OCI-LY3 (cell line): ENCODE measurements around the gene MACROD2.

Experiments used
- H2AFZ ChIP-seq: fragments of 200-600, 300-600 bp; shearing (Covaris generic); 2 replicates; pipeline ENCODE4 v1.6.0; 2014; ENCODE audit warnings: antibody characterized with exemption, low read depth, low read length
- H3K27ac ChIP-seq: fragments of 200-600, 300-600 bp; sonication (generic); 2 replicates; pipeline ENCODE4 v1.5.1; 2014; ENCODE audit warnings: mild to moderate bottlenecking, low read length, moderate library complexity, mixed read lengths
- H3K27me3 ChIP-seq: fragments of 200-600, 300-600 bp; sonication (generic); 2 replicates; pipeline ENCODE4 v1.6.1; 2014; ENCODE audit warnings: low read depth, low read length, mixed read lengths
- H3K36me3 ChIP-seq: fragments of 200-600, 300-600 bp; sonication (generic); replicated peaks from 2 replicates; pipeline ENCODE3; 2014; ENCODE audit warnings: low read depth, low read length, mixed read lengths
- H3K4me1 ChIP-seq: fragments of 300-600, 200-600 bp; sonication (generic); 2 replicates; pipeline ENCODE4 v1.6.1; 2014; ENCODE audit warnings: low read length, mixed read lengths
- H3K4me2 ChIP-seq: fragments of 200-600, 300-600 bp; sonication (generic); 2 replicates; pipeline ENCODE4 v1.6.1; 2014; ENCODE audit warnings: low read length, mixed read lengths
- H3K4me3 ChIP-seq: fragments of 300-600, 200-600 bp; sonication (generic); 2 replicates; pipeline ENCODE4 v1.5.1; 2014; ENCODE audit warnings: antibody characterized with exemption, mild to moderate bottlenecking, low read length, moderate library complexity
- H3K79me2 ChIP-seq: fragments of 300-600, 200-600 bp; shearing (Covaris generic); 2 replicates; pipeline ENCODE4 v1.6.1; 2014; ENCODE audit warnings: mild to moderate bottlenecking, low read length, mixed read lengths
- H3K9ac ChIP-seq: fragments of 300-600, 200-600 bp; shearing (Covaris generic); 2 replicates; pipeline ENCODE4 v1.6.0; 2014; ENCODE audit warnings: mild to moderate bottlenecking, low read length, moderate library complexity
- H3K9me3 ChIP-seq: fragments of 200-600, 300-600 bp; shearing (Covaris generic); 2 replicates; pipeline ENCODE4 v1.6.1; 2014; ENCODE audit warnings: low read length, mixed read lengths; ENCODE audit not compliant: insufficient read depth
- H4K20me1 ChIP-seq: fragments of 200-600, 300-600 bp; sonication (generic); 2 replicates; pipeline ENCODE4 v1.6.1; 2016; ENCODE audit warnings: low read length, mixed read lengths; ENCODE audit not compliant: insufficient read depth
- EZH2phosphoT487 ChIP-seq: fragments of 200-600 bp; shearing (Covaris generic); IDR thresholded peaks from 2 replicates; pipeline ENCODE4 v1.6.1; 2018; ENCODE audit warnings: antibody characterized with exemption, mixed run types, low read depth
- TF ChIP-seq, protein P1 (sequence below): fragments of 200-600, 300-600 bp; sonication (generic); IDR thresholded peaks from 2 replicates; pipeline ENCODE4 v1.5.1; 2014; ENCODE audit warnings: antibody characterized with exemption, low read length, low read depth

MACROD2 gene

DNA sequence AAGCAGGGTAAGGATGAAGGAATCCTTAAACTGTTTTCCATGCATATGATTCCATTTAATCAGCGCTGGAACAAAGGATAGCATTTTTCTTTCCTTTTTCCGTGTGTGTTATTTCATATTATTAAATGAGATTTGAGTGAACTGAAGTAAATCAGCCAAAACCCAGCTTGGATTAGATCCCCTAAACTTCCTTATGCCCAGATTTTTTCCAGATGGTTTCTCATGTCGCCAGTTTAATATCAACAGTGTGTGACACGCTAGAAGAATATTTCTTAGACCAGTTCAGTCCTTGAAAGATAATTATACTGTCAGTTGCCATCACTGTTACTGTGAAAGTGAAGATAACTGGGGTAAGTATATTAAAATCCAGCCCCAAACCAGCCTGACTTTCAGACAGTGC lies 1568.5 kb downstream of the MACROD2 start:
- H3K4me3 ChIP-seq: no peak overlapping the region
- H3K27ac ChIP-seq: no peak overlapping the region
- H2AFZ ChIP-seq: no peak overlapping the region
- no peaks in the 10 kb centered on the region for H3K79me2 ChIP-seq
- H3K9me3 ChIP-seq: no peaks in the 10 kb centered on the region
- H4K20me1 ChIP-seq: no peaks in the 10 kb centered on the region
- H3K27me3 ChIP-seq: no peaks in the 10 kb centered on the region
- TF ChIP-seq, protein P1, sequence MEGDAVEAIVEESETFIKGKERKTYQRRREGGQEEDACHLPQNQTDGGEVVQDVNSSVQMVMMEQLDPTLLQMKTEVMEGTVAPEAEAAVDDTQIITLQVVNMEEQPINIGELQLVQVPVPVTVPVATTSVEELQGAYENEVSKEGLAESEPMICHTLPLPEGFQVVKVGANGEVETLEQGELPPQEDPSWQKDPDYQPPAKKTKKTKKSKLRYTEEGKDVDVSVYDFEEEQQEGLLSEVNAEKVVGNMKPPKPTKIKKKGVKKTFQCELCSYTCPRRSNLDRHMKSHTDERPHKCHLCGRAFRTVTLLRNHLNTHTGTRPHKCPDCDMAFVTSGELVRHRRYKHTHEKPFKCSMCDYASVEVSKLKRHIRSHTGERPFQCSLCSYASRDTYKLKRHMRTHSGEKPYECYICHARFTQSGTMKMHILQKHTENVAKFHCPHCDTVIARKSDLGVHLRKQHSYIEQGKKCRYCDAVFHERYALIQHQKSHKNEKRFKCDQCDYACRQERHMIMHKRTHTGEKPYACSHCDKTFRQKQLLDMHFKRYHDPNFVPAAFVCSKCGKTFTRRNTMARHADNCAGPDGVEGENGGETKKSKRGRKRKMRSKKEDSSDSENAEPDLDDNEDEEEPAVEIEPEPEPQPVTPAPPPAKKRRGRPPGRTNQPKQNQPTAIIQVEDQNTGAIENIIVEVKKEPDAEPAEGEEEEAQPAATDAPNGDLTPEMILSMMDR: no peak
- no peak for TF ChIP-seq EZH2phosphoT487
- H3K36me3 ChIP-seq: no peaks in the 10 kb centered on the region
- H3K4me2 ChIP-seq: no peak overlapping the region
- no peaks in the 10 kb centered on the region for H3K4me1 ChIP-seq
- H3K9ac ChIP-seq: no peak overlapping the region

DNA sequence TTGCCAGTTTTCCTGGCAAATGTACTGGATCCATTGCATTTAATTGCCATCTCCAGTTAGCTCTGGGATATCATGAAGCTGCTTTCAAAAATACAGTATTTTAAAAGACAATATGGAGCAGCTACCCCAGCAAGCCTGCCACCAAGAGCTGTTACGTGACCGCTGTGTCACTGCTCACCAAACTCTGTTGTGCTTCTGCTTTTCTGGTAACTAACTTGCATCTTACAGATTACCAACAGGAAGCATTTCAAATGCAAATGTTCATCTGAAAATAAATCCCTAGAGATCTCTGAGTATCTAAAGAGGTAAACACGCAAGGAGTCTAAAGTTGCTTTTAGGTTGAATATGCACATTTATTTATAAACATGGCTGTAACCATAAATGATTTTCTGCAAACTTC lies 1569.7 kb downstream of the MACROD2 start:
- Histone ChIP-seq H3K36me3 (no peaks in the 10 kb centered on the region), H4K20me1 (no peaks in the 10 kb centered on the region), H3K9ac (no peak overlapping the region), H3K27ac (no peak overlapping the region), H3K27me3 (no peaks in the 10 kb centered on the region), H3K4me3 (no peak overlapping the region), H3K79me2 (no peaks in the 10 kb centered on the region), H3K4me1 (no peaks in the 10 kb centered on the region), H3K4me2 (no peak overlapping the region), H2AFZ (no peak overlapping the region), H3K9me3 (no peaks in the 10 kb centered on the region)
- TF ChIP-seq, protein P1: no peak
- no peak for TF ChIP-seq EZH2phosphoT487

DNA sequence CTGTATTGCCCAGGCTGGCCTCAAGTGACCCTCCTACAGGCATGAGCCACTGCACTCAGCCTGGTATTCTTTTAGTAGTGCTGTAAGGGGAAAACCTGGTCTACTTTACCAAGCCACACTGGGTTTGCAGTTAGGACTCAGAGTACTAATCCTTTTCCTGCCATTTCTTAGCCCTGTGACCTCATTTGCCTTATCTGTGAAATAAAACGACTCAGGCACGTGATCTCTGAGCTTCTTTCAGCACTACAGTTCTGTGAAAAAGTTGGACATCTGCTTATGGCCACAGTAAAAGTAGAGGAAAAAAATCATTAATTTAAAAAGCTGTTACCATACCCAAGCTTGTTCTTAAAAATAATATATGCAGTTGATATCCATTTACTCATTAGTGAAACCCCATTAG lies 1570.5 kb downstream of the MACROD2 start:
- H3K27me3 ChIP-seq: no peaks in the 10 kb centered on the region
- H3K9ac ChIP-seq: no peak overlapping the region
- TF ChIP-seq EZH2phosphoT487: no peak
- TF ChIP-seq, protein P1: no peak
- no peak overlapping the region for H3K4me3 ChIP-seq
- no peaks in the 10 kb centered on the region for H3K79me2 ChIP-seq
- H3K4me2 ChIP-seq: no peak overlapping the region
- H3K36me3 ChIP-seq: no peaks in the 10 kb centered on the region
- H4K20me1 ChIP-seq: no peaks in the 10 kb centered on the region
- H3K4me1 ChIP-seq: no peaks in the 10 kb centered on the region
- H3K9me3 ChIP-seq: no peaks in the 10 kb centered on the region
- no peak overlapping the region for H2AFZ ChIP-seq
- H3K27ac ChIP-seq: no peak overlapping the region

DNA sequence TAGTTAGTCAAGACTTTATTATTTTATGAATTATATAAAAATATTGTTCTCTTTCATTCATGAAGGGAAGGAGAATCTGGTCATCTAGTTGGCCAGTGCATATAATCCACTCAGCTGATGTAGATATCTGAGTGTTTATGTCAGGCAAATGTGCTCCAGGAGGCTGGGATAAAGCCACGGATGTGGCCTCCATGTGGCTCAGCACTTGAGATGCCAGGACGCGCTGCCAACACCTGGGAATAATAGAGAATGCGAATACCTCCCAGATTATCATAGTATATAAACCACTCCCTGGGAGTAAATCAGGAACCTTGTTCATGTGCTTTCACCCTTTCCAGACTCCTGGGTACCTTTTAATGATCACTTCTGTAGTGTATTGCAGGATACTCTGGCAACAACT lies 1571.9 kb downstream of the MACROD2 start:
- Histone ChIP-seq H3K4me3 (no peak overlapping the region), H3K9me3 (no peaks in the 10 kb centered on the region), H3K9ac (no peak overlapping the region), H3K36me3 (no peaks in the 10 kb centered on the region), H3K27ac (no peak overlapping the region), H3K79me2 (no peaks in the 10 kb centered on the region), H3K4me2 (no peak overlapping the region), H4K20me1 (no peaks in the 10 kb centered on the region), H3K4me1 (no peaks in the 10 kb centered on the region), H3K27me3 (no peaks in the 10 kb centered on the region), H2AFZ (no peak overlapping the region)
- TF ChIP-seq, protein P1: no peak
- no peak for TF ChIP-seq EZH2phosphoT487
